CD4-positive, alpha-beta T cell treated with Interleukin-12 subunit alpha and Interleukin-12 subunit beta, for 1 hour (primary cell): Measurements from ENCODE around the gene GP2.
"Not testable (repeated sequence)": the region's sequence is repeated elsewhere in the genome, so short reads cannot be mapped to it uniquely, and the experiment has no call there.

ENCODE experiments used
- DNase-seq: peaks from one replicate; pipeline ENCODE4 v3.0.0-alpha.2; 2020

The GP2 gene

GRCh38 chr16:20323591-20324117 is 3.7 kb downstream of the GP2 start:
- no peak for DNase-seq

GRCh38 chr16:20322696-20323095 is 4.6 kb downstream of the GP2 start:
- no peak for DNase-seq

- DNase-seq: no peak
Measured at GRCh38 chr16:20321671-20322070, 5.6 kb downstream of the GP2 start.

- not testable (repeated sequence) for DNase-seq
Measured at GRCh38 chr16:20321051-20321450, 6.3 kb downstream of the GP2 start.

GRCh38 chr16:20320592-20320991 is 6.7 kb downstream of the GP2 start:
- no peak for DNase-seq

GRCh38 chr16:20320178-20320577 is 7.1 kb downstream of the GP2 start:
- no peak for DNase-seq

- no peak for DNase-seq
Measured at GRCh38 chr16:20319406-20319805, 7.9 kb downstream of the GP2 start.

- DNase-seq: no peak
Measured at GRCh38 chr16:20318437-20318836, 8.9 kb downstream of the GP2 start.

GRCh38 chr16:20318006-20318405 is 9.3 kb downstream of the GP2 start:
- DNase-seq: no peak

- DNase-seq: no peak
Measured at GRCh38 chr16:20317117-20317516, 10.2 kb downstream of the GP2 start.

- DNase-seq: no peak
Measured at GRCh38 chr16:20316715-20317114, 10.6 kb downstream of the GP2 start.

- DNase-seq: no peak
Measured at GRCh38 chr16:20315764-20316163, 11.5 kb downstream of the GP2 start.

- no peak for DNase-seq
Measured at GRCh38 chr16:20314575-20314974, 12.7 kb downstream of the GP2 start.

- no peak for DNase-seq
Measured at GRCh38 chr16:20313741-20314140, 13.6 kb downstream of the GP2 start.

- DNase-seq: not testable (repeated sequence)
Measured at GRCh38 chr16:20312536-20313095, 14.7 kb downstream of the GP2 start.

GRCh38 chr16:20311548-20311947 is 15.8 kb downstream of the GP2 start:
- DNase-seq: no peak

- DNase-seq: no peak
Measured at GRCh38 chr16:20310421-20311395, 16.6 kb downstream of the GP2 start.

- DNase-seq: no peak
Measured at GRCh38 chr16:20309786-20310185, 17.5 kb downstream of the GP2 start.

- DNase-seq: no peak
Measured at GRCh38 chr16:20308801-20309590, 18.3 kb downstream of the GP2 start.

- DNase-seq: no peak
Measured at GRCh38 chr16:20308266-20308665, 19.0 kb downstream of the GP2 start.

GRCh38 chr16:20307791-20308190 is 19.5 kb downstream of the GP2 start:
- DNase-seq: no peak

GRCh38 chr16:20307240-20307671 is 20.1 kb downstream of the GP2 start:
- no peak for DNase-seq

- no peak for DNase-seq
Measured at GRCh38 chr16:20306401-20306800, 20.9 kb downstream of the GP2 start.
